Activated T-cell treated with anti-CD3 and anti-CD28 coated beads for 4 hours (primary cell): Measurements from ENCODE around the gene RPP21.

ENCODE experiments used
- DNase-seq: peaks from one replicate; pipeline ENCODE4 v3.0.0-alpha.2; 2020

RPP21 gene

DNA sequence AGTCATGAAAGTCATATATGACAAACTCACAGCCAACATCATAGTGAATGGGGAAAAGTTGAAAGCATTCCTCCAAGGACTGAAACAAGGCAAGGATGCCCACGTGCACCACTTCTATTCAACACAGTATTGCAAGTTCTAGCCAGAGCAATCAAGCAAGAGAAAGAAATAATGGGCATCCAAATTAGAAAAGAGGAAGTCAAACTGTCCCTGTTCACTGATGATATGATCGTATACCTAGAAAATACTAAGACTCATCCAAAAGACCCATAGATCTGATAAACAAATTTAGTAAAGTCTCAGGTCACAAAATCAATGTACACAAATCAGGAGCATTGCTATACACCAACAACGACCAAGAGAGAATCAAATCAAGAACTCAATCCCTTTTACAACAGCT is 41.2 kb downstream of the RPP21 start:
- no peak for DNase-seq

DNA sequence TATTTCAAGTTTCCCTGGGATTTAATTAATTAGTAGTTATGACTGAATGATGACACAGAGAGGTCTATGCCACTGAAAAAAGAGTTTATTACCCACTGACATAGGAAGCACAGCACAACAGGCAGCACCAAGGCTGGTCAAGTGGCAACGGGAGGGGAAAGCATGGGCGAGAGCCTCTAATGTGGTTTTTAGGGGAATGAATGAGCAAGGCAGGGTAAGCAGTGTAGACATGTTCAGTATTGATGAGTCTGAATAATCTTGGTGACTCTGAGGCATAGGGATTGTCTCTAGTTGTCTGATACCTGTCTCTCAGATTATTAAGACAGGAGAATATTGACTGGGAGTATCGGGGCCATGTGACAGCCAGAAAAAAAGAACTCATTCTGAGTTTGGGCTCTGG is 46.3 kb downstream of the RPP21 start:
- DNase-seq: no peak

DNA sequence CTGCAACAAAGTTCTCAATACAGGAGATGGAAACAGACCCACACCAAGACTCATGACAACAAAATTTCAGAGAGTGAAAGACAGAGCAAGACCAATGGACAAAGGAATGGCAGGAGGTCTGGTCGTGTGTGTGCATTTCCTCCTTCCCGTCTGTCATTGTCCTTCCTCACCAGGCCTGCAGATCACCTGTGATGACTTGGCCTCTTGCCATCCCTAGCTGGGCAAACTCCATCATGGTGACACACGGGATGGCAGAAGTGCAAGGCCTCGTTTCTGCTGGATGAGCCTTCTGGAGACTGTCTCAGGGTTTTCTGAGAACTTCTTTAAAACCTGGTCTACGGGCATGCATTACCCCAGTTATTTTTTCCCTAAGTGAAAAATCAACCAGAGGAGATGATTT is 49.2 kb downstream of the RPP21 start:
- DNase-seq: no peak
